H9 (cell line): Measurements from ENCODE around the gene RAC2. TPM values are rescaled to one million over a fixed set of nuclear protein-coding genes. Genes with fewer than 3 reads are reported as not detected.

ENCODE experiments used
- DNase-seq: peaks from one replicate; pipeline ENCODE4 v3.0.0-alpha.2; 2017
- H2AFZ ChIP-seq: one replicate; pipeline ENCODE4 v1.6.1; 2013; ENCODE audit warnings: mild to moderate bottlenecking, low read length, control low read depth, moderate library complexity
- H2AK5ac ChIP-seq: 2 replicates; pipeline ENCODE4 v1.6.1; 2013; ENCODE audit warnings: low read length, control low read depth, mixed read lengths; ENCODE audit not compliant: insufficient read length
- H2BK120ac ChIP-seq: one replicate; pipeline ENCODE4 v1.6.1; 2013; ENCODE audit warnings: low read depth, mild to moderate bottlenecking, low read length, control low read depth, inconsistent platforms; ENCODE audit not compliant: poor library complexity, severe bottlenecking
- H2BK12ac ChIP-seq: 2 replicates; pipeline ENCODE4 v1.6.1; 2013; ENCODE audit warnings: low read length, control low read depth, mixed read lengths, low read depth; ENCODE audit not compliant: insufficient read length
- H2BK15ac ChIP-seq: 2 replicates; pipeline ENCODE4 v1.6.1; 2013; ENCODE audit warnings: low read depth, low read length, control low read depth
- H2BK20ac ChIP-seq: one replicate; pipeline ENCODE4 v1.6.1; 2013; ENCODE audit warnings: low read depth, mild to moderate bottlenecking, low read length, control low read depth, inconsistent platforms; ENCODE audit not compliant: poor library complexity, severe bottlenecking
- H2BK5ac ChIP-seq: 2 replicates; pipeline ENCODE4 v1.6.1; 2013; ENCODE audit warnings: low read length, control low read depth, mixed read lengths; ENCODE audit not compliant: insufficient read length
- H3K14ac ChIP-seq: 2 replicates; pipeline ENCODE4 v1.6.1; 2013; ENCODE audit warnings: low read length, control low read depth; ENCODE audit not compliant: insufficient read depth
- H3K18ac ChIP-seq: 2 replicates; pipeline ENCODE4 v1.6.1; 2013; ENCODE audit warnings: low read depth, mild to moderate bottlenecking, mixed read lengths, low read length, control low read depth; ENCODE audit not compliant: insufficient read length
- H3K23ac ChIP-seq: 2 replicates; pipeline ENCODE4 v1.6.1; 2013; ENCODE audit warnings: low read length, control low read depth, mixed read lengths, low read depth; ENCODE audit not compliant: insufficient read length
- H3K23me2 ChIP-seq: 2 replicates; pipeline ENCODE4 v1.6.1; 2013; ENCODE audit warnings: low read depth, mild to moderate bottlenecking, mixed read lengths, low read length, control low read depth; ENCODE audit not compliant: insufficient read length, poor library complexity, severe bottlenecking
- H3K27ac ChIP-seq: 2 replicates; pipeline ENCODE4 v1.5.1; 2013; ENCODE audit warnings: low read length, control low read depth, mixed read lengths, low read depth; ENCODE audit not compliant: insufficient read length
- H3K27me3 ChIP-seq: 2 replicates; pipeline ENCODE4 v1.6.1; 2013; ENCODE audit warnings: low read length, control low read depth, inconsistent platforms; ENCODE audit not compliant: insufficient read depth
- H3K4ac ChIP-seq: 2 replicates; pipeline ENCODE4 v1.6.1; 2013; ENCODE audit warnings: low read depth, mild to moderate bottlenecking, control low read depth, inconsistent platforms, low read length, moderate library complexity
- H3K4me1 ChIP-seq: 2 replicates; pipeline ENCODE4 v1.6.1; 2013; ENCODE audit warnings: low read length, control low read depth, inconsistent platforms; ENCODE audit not compliant: insufficient read depth
- H3K4me2 ChIP-seq: 2 replicates; pipeline ENCODE4 v1.6.1; 2013; ENCODE audit warnings: low read length, control low read depth, mixed read lengths; ENCODE audit not compliant: insufficient read length, insufficient read depth
- H3K56ac ChIP-seq: 2 replicates; pipeline ENCODE4 v1.6.1; 2013; ENCODE audit warnings: low read depth, mild to moderate bottlenecking, mixed read lengths, low read length, control low read depth; ENCODE audit not compliant: insufficient read length
- H3K79me1 ChIP-seq: 2 replicates; pipeline ENCODE4 v1.6.1; 2013; ENCODE audit warnings: low read depth, mild to moderate bottlenecking, moderate library complexity, low read length, control low read depth, inconsistent platforms; ENCODE audit not compliant: insufficient read depth, poor library complexity, severe bottlenecking
- H3K79me2 ChIP-seq: 2 replicates; pipeline ENCODE4 v1.6.1; 2013; ENCODE audit warnings: low read length, control low read depth, inconsistent platforms; ENCODE audit not compliant: insufficient read depth
- H3K9ac ChIP-seq: 2 replicates; pipeline ENCODE4 v1.6.1; 2013; ENCODE audit warnings: low read length, control low read depth, mixed read lengths; ENCODE audit not compliant: insufficient read length; ENCODE audit errors: extremely low read depth
- H3K9me3 ChIP-seq: one replicate; pipeline ENCODE4 v1.6.1; 2013; ENCODE audit warnings: low read depth, low read length, inconsistent platforms; ENCODE audit not compliant: control insufficient read depth
- H3T11ph ChIP-seq: one replicate; pipeline ENCODE4 v1.6.1; 2013; ENCODE audit warnings: mild to moderate bottlenecking, low read length, control low read depth, inconsistent platforms
- H4K20me1 ChIP-seq: one replicate; pipeline ENCODE4 v1.6.1; 2013; ENCODE audit not compliant: control insufficient read depth, insufficient read length, insufficient read depth
- H4K5ac ChIP-seq: 2 replicates; pipeline ENCODE4 v1.6.1; 2013; ENCODE audit warnings: low read depth, mild to moderate bottlenecking, mixed read lengths, low read length, control low read depth; ENCODE audit not compliant: insufficient read length
- H4K8ac ChIP-seq: replicated peaks from 2 replicates; pipeline ENCODE4 v1.6.1; 2013; ENCODE audit warnings: low read length, control low read depth, mixed read lengths, low read depth; ENCODE audit not compliant: insufficient read length
- H4K91ac ChIP-seq: 2 replicates; pipeline ENCODE4 v1.6.1; 2013; ENCODE audit warnings: low read depth, mild to moderate bottlenecking, moderate library complexity, mixed read lengths, low read length, control low read depth; ENCODE audit not compliant: insufficient read length
- H3K27ac Mint-ChIP-seq, 3 experiments: 2 replicates in 2 of 3; 3 replicates in 1 of 3; pipeline ENCODE4 v1.8.0; 2020 to 2021; ENCODE audit warnings: mixed read lengths in 3 of 3, mild to moderate bottlenecking in 1 of 3, moderate library complexity in 1 of 3
- H3K27me3 Mint-ChIP-seq: 2 replicates; pipeline ENCODE4 v1.8.0; 2021; ENCODE audit warnings: low read depth, mild to moderate bottlenecking, moderate library complexity, mixed read lengths
- H3K36me3 Mint-ChIP-seq, 3 experiments: 2 replicates in 2 of 3; 3 replicates in 1 of 3; pipeline ENCODE4 v1.8.0; 2020 to 2021; ENCODE audit warnings: low read depth in 3 of 3, mixed read lengths in 3 of 3; ENCODE audit not compliant: insufficient read depth in 1 of 3
- H3K4me1 Mint-ChIP-seq, 2 experiments: 2 replicates each; pipeline ENCODE4 v1.8.0; 2020; ENCODE audit warnings: mixed read lengths in 2 of 2
- H3K4me3 Mint-ChIP-seq, 2 experiments: 2 replicates in 1 of 2; 3 replicates in 1 of 2; pipeline ENCODE4 v1.8.0; 2020 to 2021; ENCODE audit warnings: mild to moderate bottlenecking in 2 of 2, mixed read lengths in 2 of 2, moderate library complexity in 1 of 2
- H3K9me3 Mint-ChIP-seq, 2 experiments: 2 replicates in 1 of 2; 3 replicates in 1 of 2; pipeline ENCODE4 v1.8.0; 2020; ENCODE audit warnings: mild to moderate bottlenecking in 2 of 2, mixed read lengths in 2 of 2, moderate library complexity in 1 of 2
- CTCF ChIP-seq: fragments of 200-600 bp; sonication (generic); conservative IDR thresholded peaks from 3 replicates; pipeline ENCODE4 v1.8.0; 2021; ENCODE audit warnings: antibody characterized with exemption, mild to moderate bottlenecking
- WGBS: extraction: QIAGEN DNeasy Blood & Tissue Kit; methylation state at CpG from one replicate; pipeline ENCODE4 v1.1.7; 2013; ENCODE audit warnings: missing lambda C conversion rate, low lambda C conversion rate, mixed read lengths; ENCODE audit not compliant: insufficient read length; ENCODE audit errors: extremely low coverage; 5-methylcytosine and 5-hydroxymethylcytosine counted together
- total RNA-seq: library from RNA; stranded (reverse); gene quantifications from 2 replicates; pipeline ENCODE4 v1.2.1, GENCODE V29; 2021

Gene RAC2
- total RNA-seq, 1 experiment from 2014 or later, result 2.8 TPM

DNA sequence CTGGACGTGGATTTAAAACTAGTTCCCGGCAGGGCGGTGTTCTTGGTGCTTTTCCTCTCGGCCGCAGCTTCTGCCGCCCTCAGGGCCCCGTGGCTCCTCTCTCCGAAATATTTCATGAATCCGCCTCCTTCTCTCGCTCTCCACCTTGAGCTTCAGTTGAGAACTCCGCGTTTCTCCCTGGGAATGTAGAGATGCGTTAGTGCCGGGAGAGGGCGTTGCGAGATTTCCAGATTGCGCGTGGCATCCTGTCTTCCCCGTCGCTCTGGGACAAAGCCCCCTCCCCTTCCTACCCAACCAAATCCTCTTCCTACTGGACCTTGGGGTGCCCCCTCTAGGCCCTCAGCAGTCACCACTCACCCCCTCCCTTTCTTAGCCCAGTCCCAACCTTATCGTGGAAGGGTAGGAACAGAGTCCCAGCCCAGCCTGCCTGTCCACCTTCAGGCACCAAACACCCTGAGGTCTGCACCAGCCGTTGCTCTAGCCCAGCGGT lies 15.5 kb upstream of the RAC2 start:
- H3K79me2 ChIP-seq, result no peaks in the 10 kb centered on the region
- H3K79me1 ChIP-seq, result no peaks in the 10 kb centered on the region
- no peak overlapping the region for H3K56ac ChIP-seq
- peaks cover 60% of the 10 kb centered on the region for H3K27me3 Mint-ChIP-seq
- H3K4me1 ChIP-seq, result 0 out of 2 replicates have a peak, but pooled peaks cover 5% of the 10 kb centered on the region
- no peaks in the 10 kb centered on the region for H3K27me3 ChIP-seq
- H4K91ac ChIP-seq, result no peak overlapping the region
- TF ChIP-seq CTCF, result peak; percentile 69
- peaks cover 16 to 18% of the 10 kb centered on the region in 2 experiments for H3K9me3 Mint-ChIP-seq
- H2BK20ac ChIP-seq, result no peak overlapping the region
- H2AFZ ChIP-seq, result no peak overlapping the region
- WGBS, result no CpG with 5 or more reads among the region's 23 CpGs
- no peak overlapping the region for H2BK5ac ChIP-seq
- H3K4me1 Mint-ChIP-seq, result peaks cover 18 to 40% of the 10 kb centered on the region in 2 experiments
- no peaks in the 10 kb centered on the region for H3K23me2 ChIP-seq
- H3K27ac Mint-ChIP-seq, result no peak overlapping the region; a peak in 1 of 7 replicates
- no peak overlapping the region for H2BK15ac ChIP-seq
- no peak overlapping the region for H3K4ac ChIP-seq
- H3T11ph ChIP-seq, result no peak overlapping the region
- H2BK12ac ChIP-seq, result no peak overlapping the region
- no peak overlapping the region for H3K18ac ChIP-seq
- DNase-seq, result peak; percentile 73
- no peak overlapping the region for H3K23ac ChIP-seq
- no peak overlapping the region for H3K9ac ChIP-seq
- no peak overlapping the region for H2AK5ac ChIP-seq
- H2BK120ac ChIP-seq, result no peak overlapping the region
- no peak overlapping the region for H4K8ac ChIP-seq
- no peak overlapping the region for H3K14ac ChIP-seq
- peak overlapping the region; percentile 30 for H3K4me2 ChIP-seq
- peaks cover 3% of the 10 kb centered on the region for H4K20me1 ChIP-seq
- no peaks in the 10 kb centered on the region for H3K9me3 ChIP-seq
- no peak overlapping the region for H3K27ac ChIP-seq
- H4K5ac ChIP-seq, result no peak overlapping the region
- H3K36me3 Mint-ChIP-seq, result peaks cover 2 to 10% (median 2%) of the 10 kb centered on the region in 3 experiments; a peak in 5 of 7 replicates
- H3K4me3 Mint-ChIP-seq, result peak overlapping the region; percentile 46 to 56
